CD4-positive, alpha-beta memory T cell (primary cell): ENCODE data around the gene APBA3. TPM values are rescaled to one million over a fixed set of nuclear protein-coding genes. Genes with fewer than 3 reads are reported as not detected.

Experiments used
- CTCF ChIA-PET: fragments of 350-600 bp; sonication (Branson Sonifier 250); formaldehyde crosslinking; loops from one replicate; lab custom pipeline; 2021; ENCODE audit warnings: inconsistent platforms; ENCODE audit not compliant: partially characterized antibody; lab: Charles Lee
- POLR2A ChIA-PET: fragments of 350-600 bp; sonication (Branson Sonifier 250); formaldehyde crosslinking; loops from one replicate; lab custom pipeline; 2021; ENCODE audit not compliant: partially characterized antibody; lab: Charles Lee
- DNase-seq, 5 donors: peaks; one replicate each; pipeline versions ENCODE4 v3.0.0 to v3.0.0-alpha.2; 2020 to 2022; ENCODE audit warnings: mixed read lengths in 1 of 5
- H3K27ac ChIP-seq: one replicate; pipeline ENCODE4 v1.7.0; 2013; ENCODE audit warnings: low read depth, low read length
- H3K27me3 ChIP-seq: 2 replicates; pipeline ENCODE4 v1.7.0; 2013; ENCODE audit warnings: mild to moderate bottlenecking, low read length, moderate library complexity; ENCODE audit not compliant: insufficient read depth
- H3K36me3 ChIP-seq: 2 replicates; pipeline ENCODE4 v1.7.0; 2013; ENCODE audit warnings: mild to moderate bottlenecking, low read length, moderate library complexity; ENCODE audit not compliant: insufficient read depth
- H3K4me1 ChIP-seq: 2 replicates; pipeline ENCODE4 v1.7.0; 2013; ENCODE audit warnings: mild to moderate bottlenecking, low read length, moderate library complexity; ENCODE audit not compliant: insufficient read depth
- H3K4me3 ChIP-seq, 2 donors: one replicate each; pipeline ENCODE4 v1.7.0; 2013; ENCODE audit warnings: low read length in 2 of 2, mild to moderate bottlenecking in 1 of 2
- H3K9me3 ChIP-seq, 2 donors: one replicate each; pipeline ENCODE4 v1.7.0; 2013; ENCODE audit warnings: low read length in 2 of 2, control low read depth in 1 of 2; ENCODE audit not compliant: control insufficient read depth in 1 of 2
- H3K27ac Mint-ChIP-seq, 7 donors: one replicate each; pipeline ENCODE4 v1.8.0; 2020 to 2021; ENCODE audit warnings: mixed read lengths in 7 of 7, mild to moderate bottlenecking in 6 of 7, inconsistent platforms in 3 of 7, moderate library complexity in 3 of 7
- H3K27me3 Mint-ChIP-seq, 2 donors: one replicate each; pipeline ENCODE4 v1.8.0; 2020 to 2021; ENCODE audit warnings: mixed read lengths in 2 of 2
- H3K36me3 Mint-ChIP-seq, 2 donors: one replicate each; pipeline ENCODE4 v1.8.0; 2020 to 2021; ENCODE audit warnings: mixed read lengths in 2 of 2, inconsistent platforms in 1 of 2, mild to moderate bottlenecking in 1 of 2
- H3K4me1 Mint-ChIP-seq, 4 donors: one replicate each; pipeline ENCODE4 v1.8.0; 2020 to 2021; ENCODE audit warnings: mixed read lengths in 4 of 4, mild to moderate bottlenecking in 1 of 4
- H3K4me3 Mint-ChIP-seq, 8 donors: one replicate each; pipeline ENCODE4 v1.8.0; 2020 to 2021; ENCODE audit warnings: mixed read lengths in 8 of 8, mild to moderate bottlenecking in 7 of 8, moderate library complexity in 6 of 8, inconsistent platforms in 3 of 8
- H3K9me3 Mint-ChIP-seq, 8 donors: one replicate each; pipeline ENCODE4 v1.8.0; 2020 to 2021; ENCODE audit warnings: mixed read lengths in 8 of 8, mild to moderate bottlenecking in 5 of 8, inconsistent platforms in 3 of 8, moderate library complexity in 1 of 8
- intact Hi-C: fragments of 100-400 bp; cut with micrococcal nuclease; formaldehyde crosslinking; loops from one replicate; pipeline ENCODE4 v1.15.1; 2023
- polyA plus RNA-seq, 2 donors: library from polyadenylated mRNA; unstranded; fragments of 300-500 nt; fragmentation: Illumina TruSeq; gene quantifications; one replicate each; pipeline ENCODE4 v1.2.3, GENCODE V29; 2021
- total RNA-seq, 2 experiments: library from RNA; stranded (reverse); gene quantifications; one replicate each; pipeline ENCODE4 v1.2.3, GENCODE V29; 2021

APBA3 gene
- total and polyA plus RNA-seq, 4 experiments from 2014 or later = 33.1 to 86.3 (median 60.2) TPM

GRCh38 chr19:3805859-3806258 lies 44.4 kb upstream of the APBA3 start:
- Mint-ChIP-seq H3K27ac (peak overlapping the region in 1 of 7 donors; percentile 69), H3K4me3 (no peak overlapping the region), H3K4me1 (peaks cover 9 to 44% (median 21%) of the 10 kb centered on the region in 4 donors), H3K27me3 (no peaks in the 10 kb centered on the region), H3K36me3 (no peaks in the 10 kb centered on the region), H3K9me3 (peaks cover 0 to 2% (median 0%) of the 10 kb centered on the region in 8 donors)
- POLR2A ChIA-PET = interaction anchor here (0.6 to 0.9 kb wide), 3 partner anchors 21 to 1187 kb away, joined by 3 read pairs; no protein-coding TSS in a partner anchor
- H3K27me3 ChIP-seq = no peaks in the 10 kb centered on the region
- H3K9me3 ChIP-seq = no peaks in the 10 kb centered on the region
- peaks cover 11% of the 10 kb centered on the region for H3K4me1 ChIP-seq
- CTCF ChIA-PET = interaction anchor here (1.3 kb wide), 1 partner anchor 16 kb away, joined by 3 read pairs; no protein-coding TSS in a partner anchor
- DNase-seq = peak in 1 of 5 donors; percentile 11
- H3K36me3 ChIP-seq = no peaks in the 10 kb centered on the region
- intact Hi-C loops = no loop called here
- no peak overlapping the region for H3K27ac ChIP-seq
- no peak overlapping the region for H3K4me3 ChIP-seq

GRCh38 chr19:3804429-3804828 lies 42.9 kb upstream of the APBA3 start:
- Mint-ChIP-seq H3K27ac (no peak overlapping the region), H3K4me1 (peaks cover 11 to 45% (median 23%) of the 10 kb centered on the region in 4 donors), H3K9me3 (peaks cover 0 to 2% (median 0%) of the 10 kb centered on the region in 8 donors), H3K4me3 (no peak overlapping the region), H3K27me3 (no peaks in the 10 kb centered on the region), H3K36me3 (no peaks in the 10 kb centered on the region)
- Histone ChIP-seq H3K4me1 (peaks cover 11% of the 10 kb centered on the region), H3K27ac (no peak overlapping the region), H3K27me3 (no peaks in the 10 kb centered on the region), H3K4me3 (no peak overlapping the region), H3K9me3 (no peaks in the 10 kb centered on the region), H3K36me3 (no peaks in the 10 kb centered on the region)
- ChIA-PET CTCF (interaction anchor here (1.6 kb wide), 1 partner anchor 17 kb away, joined by 5 read pairs; no protein-coding TSS in a partner anchor), POLR2A (no interaction called here)
- intact Hi-C loops = no loop called here
- no peak for DNase-seq

- Mint-ChIP-seq H3K27ac (peak overlapping the region in 3 of 7 donors; percentile 61 to 85 (median 66)), H3K4me1 (peaks cover 14 to 49% (median 27%) of the 10 kb centered on the region in 4 donors), H3K36me3 (no peaks in the 10 kb centered on the region), H3K9me3 (peaks cover 0 to 2% (median 0%) of the 10 kb centered on the region in 8 donors), H3K27me3 (no peaks in the 10 kb centered on the region), H3K4me3 (peak overlapping the region in 1 of 8 donors; percentile 52)
- intact Hi-C loops = no loop called here
- no peaks in the 10 kb centered on the region for H3K36me3 ChIP-seq
- H3K27me3 ChIP-seq = no peaks in the 10 kb centered on the region
- CTCF ChIA-PET = interaction anchor here (1.6 kb wide), 1 partner anchor 18 kb away, joined by 5 read pairs; no protein-coding TSS in a partner anchor
- no peak overlapping the region for H3K27ac ChIP-seq
- H3K9me3 ChIP-seq = no peaks in the 10 kb centered on the region
- no peak for DNase-seq
- POLR2A ChIA-PET = interaction anchor here (0.6 kb wide), 1 partner anchor 1945 kb away, joined by 3 read pairs; no protein-coding TSS in a partner anchor
- peaks cover 16% of the 10 kb centered on the region for H3K4me1 ChIP-seq
- no peak overlapping the region for H3K4me3 ChIP-seq
Observed at GRCh38 chr19:3803986-3804385, 42.5 kb upstream of the APBA3 start.

DNA sequence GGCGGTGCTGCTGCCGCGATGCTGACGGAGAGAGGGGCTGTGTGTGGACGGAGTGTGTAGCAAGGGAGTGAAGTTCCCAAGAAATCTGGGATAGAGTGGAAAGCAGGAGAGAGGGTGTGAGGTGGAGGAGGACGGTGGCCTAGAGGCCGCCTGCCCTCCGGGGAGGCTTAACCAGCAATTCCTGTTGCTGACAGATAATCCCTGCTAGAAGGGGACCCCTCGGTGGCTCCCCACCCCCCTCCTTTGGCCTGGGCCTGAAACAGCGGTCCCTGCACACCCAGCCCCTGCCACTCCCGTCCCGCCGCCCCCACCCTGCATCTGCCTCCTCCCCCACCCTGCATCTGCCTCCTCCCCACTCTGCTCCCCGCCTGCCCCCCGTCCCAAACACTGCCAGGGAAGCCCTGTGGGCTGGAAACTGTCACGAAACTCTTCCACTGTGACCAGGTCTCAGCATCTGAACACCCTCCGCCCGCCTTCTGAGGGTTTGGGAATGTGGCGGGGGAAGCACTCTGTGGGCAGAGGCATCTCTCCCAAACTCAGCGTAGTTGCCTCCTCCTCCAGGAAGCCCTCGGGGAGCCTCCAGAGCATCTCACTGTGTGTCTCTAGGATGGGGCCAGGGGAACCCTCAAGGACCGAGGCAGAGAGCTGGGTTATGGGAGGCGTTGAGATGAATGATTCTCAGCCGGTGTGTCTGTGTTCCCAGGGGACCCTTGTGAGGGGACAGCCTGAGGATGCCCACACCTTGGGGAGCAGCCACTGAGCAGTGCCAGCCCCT lies 41.8 kb upstream of the APBA3 start:
- peaks cover 21% of the 10 kb centered on the region for H3K4me1 ChIP-seq
- Mint-ChIP-seq H3K4me3 (peak overlapping the region in 2 of 8 donors; percentile 29 to 33), H3K4me1 (peaks cover 15 to 49% (median 29%) of the 10 kb centered on the region in 4 donors), H3K27ac (peak overlapping the region in 1 of 7 donors; percentile 60), H3K36me3 (no peaks in the 10 kb centered on the region), H3K9me3 (peaks cover 0 to 2% (median 0%) of the 10 kb centered on the region in 8 donors), H3K27me3 (no peaks in the 10 kb centered on the region)
- CTCF ChIA-PET = no interaction called here
- no peak overlapping the region for H3K27ac ChIP-seq
- no peak overlapping the region for H3K4me3 ChIP-seq
- POLR2A ChIA-PET = interaction anchor here (0.6 to 1.3 kb wide), 2 partner anchors 9 to 1944 kb away, joined by 3 to 4 read pairs; no protein-coding TSS in a partner anchor
- DNase-seq = no peak
- H3K27me3 ChIP-seq = no peaks in the 10 kb centered on the region
- no peaks in the 10 kb centered on the region for H3K9me3 ChIP-seq
- intact Hi-C loops = no loop called here
- H3K36me3 ChIP-seq = no peaks in the 10 kb centered on the region

GRCh38 chr19:3801412-3802096 lies 40.1 kb upstream of the APBA3 start:
- ChIA-PET POLR2A (interaction anchor here (1.3 kb wide), 1 partner anchor 11 kb away, joined by 4 read pairs; no protein-coding TSS in a partner anchor), CTCF (no interaction called here)
- Histone ChIP-seq H3K27me3 (no peaks in the 10 kb centered on the region), H3K9me3 (peaks cover 0 to 5% of the 10 kb centered on the region in 2 donors), H3K4me1 (peaks cover 26% of the 10 kb centered on the region), H3K27ac (no peak overlapping the region), H3K36me3 (no peaks in the 10 kb centered on the region), H3K4me3 (no peak overlapping the region)
- intact Hi-C loops = no loop called here
- Mint-ChIP-seq H3K9me3 (peaks cover 0 to 10% (median 5%) of the 10 kb centered on the region in 8 donors), H3K4me3 (peak overlapping the region; percentile 65 to 82 (median 70)), H3K27me3 (no peaks in the 10 kb centered on the region), H3K27ac (peak overlapping the region; percentile 56 to 91 (median 71)), H3K36me3 (peaks cover 3% of the 10 kb centered on the region in 2 donors), H3K4me1 (peaks cover 17 to 49% (median 30%) of the 10 kb centered on the region in 4 donors)
- peak; percentile 57 to 71 (median 66) for DNase-seq

DNA sequence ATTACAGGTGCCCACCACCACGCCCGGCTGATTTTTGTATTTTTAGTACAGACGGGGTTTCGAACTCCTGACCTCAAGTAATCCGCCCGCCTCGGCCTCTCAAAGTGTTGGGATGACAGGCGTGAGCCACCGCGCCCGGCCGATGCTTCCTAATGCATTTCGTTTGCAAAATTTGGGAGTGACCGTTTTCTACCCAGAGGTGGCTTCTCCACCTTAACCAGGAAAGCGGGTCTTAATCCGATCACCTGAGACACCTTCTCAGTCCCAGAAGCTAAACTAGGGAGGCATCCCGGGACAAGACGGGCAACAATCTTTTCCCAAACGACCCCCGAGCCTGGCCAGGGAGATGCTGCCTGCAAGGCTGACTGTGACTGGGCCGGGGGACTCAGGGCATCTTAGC lies 39.5 kb upstream of the APBA3 start:
- H3K4me1 Mint-ChIP-seq = peaks cover 16 to 47% (median 30%) of the 10 kb centered on the region in 4 donors
- intact Hi-C loops = no loop called here

More for the DNA sequence above, 39.5 kb upstream of the APBA3 start:
- no peak for DNase-seq
- peak overlapping the region; percentile 65 to 82 (median 70) for H3K4me3 Mint-ChIP-seq
- H3K36me3 Mint-ChIP-seq = peaks cover 3% of the 10 kb centered on the region in 2 donors
- H3K4me3 ChIP-seq = no peak overlapping the region
- ChIA-PET CTCF (no interaction called here), POLR2A (no interaction called here)
- peaks cover 0 to 6% of the 10 kb centered on the region in 2 donors for H3K9me3 ChIP-seq
- H3K27ac ChIP-seq = no peak overlapping the region
- no peaks in the 10 kb centered on the region for H3K27me3 ChIP-seq
- peaks cover 0 to 13% (median 7%) of the 10 kb centered on the region in 8 donors for H3K9me3 Mint-ChIP-seq
- H3K27me3 Mint-ChIP-seq = no peaks in the 10 kb centered on the region
- no peaks in the 10 kb centered on the region for H3K36me3 ChIP-seq
- peaks cover 26% of the 10 kb centered on the region for H3K4me1 ChIP-seq
- peak overlapping the region in 6 of 7 donors; percentile 56 to 87 (median 68) for H3K27ac Mint-ChIP-seq
